Measurements from ENCODE around the gene THAP8. TPM values are rescaled to one million over a fixed set of nuclear protein-coding genes. Genes with fewer than 3 reads are reported as not detected.

Gene THAP8
- total and polyA plus RNA-seq, 2 of the 8 experiments (the other 6 are each of a cell fraction or from before 2014, with no cell fraction given), result 6.0 to 11.1 TPM

- TF ChIP-seq SUZ12 (IDR thresholded peaks at IDR 0.05; ENCODE audit: low read length), result no peak
- TF ChIP-seq KDM1A (IDR thresholded peaks at IDR 0.05; ENCODE audit: borderline replicate concordance, low read length), result no peak
- no peak for TF ChIP-seq SP1 (IDR thresholded peaks at IDR 0.05; ENCODE audit: low read depth, low read length)
- no peak for TF ChIP-seq PHF8 (conservative IDR thresholded peaks at IDR 0.05; ENCODE audit: low read depth, low read length)
- no peak for TF ChIP-seq ASH2L (IDR thresholded peaks at IDR 0.05; ENCODE audit: low read length)
Measured at GRCh38 chr19:36086326-36086725, 32.2 kb upstream of the THAP8 start (continued).

All from H1 (cell line).